ENCODE data around the gene NOX4.

NOX4 gene

GRCh38 chr11:89521792-89522191 lies 30.6 kb upstream of the NOX4 start:
- in situ Hi-C loops (cut with MboI; ENCODE audit: low sequenced_read_pairs, unreplicated experiment) = no loop called here
- no peak for DNase-seq (ENCODE audit: low spot score)
- TF ChIP-seq, protein P1, sequence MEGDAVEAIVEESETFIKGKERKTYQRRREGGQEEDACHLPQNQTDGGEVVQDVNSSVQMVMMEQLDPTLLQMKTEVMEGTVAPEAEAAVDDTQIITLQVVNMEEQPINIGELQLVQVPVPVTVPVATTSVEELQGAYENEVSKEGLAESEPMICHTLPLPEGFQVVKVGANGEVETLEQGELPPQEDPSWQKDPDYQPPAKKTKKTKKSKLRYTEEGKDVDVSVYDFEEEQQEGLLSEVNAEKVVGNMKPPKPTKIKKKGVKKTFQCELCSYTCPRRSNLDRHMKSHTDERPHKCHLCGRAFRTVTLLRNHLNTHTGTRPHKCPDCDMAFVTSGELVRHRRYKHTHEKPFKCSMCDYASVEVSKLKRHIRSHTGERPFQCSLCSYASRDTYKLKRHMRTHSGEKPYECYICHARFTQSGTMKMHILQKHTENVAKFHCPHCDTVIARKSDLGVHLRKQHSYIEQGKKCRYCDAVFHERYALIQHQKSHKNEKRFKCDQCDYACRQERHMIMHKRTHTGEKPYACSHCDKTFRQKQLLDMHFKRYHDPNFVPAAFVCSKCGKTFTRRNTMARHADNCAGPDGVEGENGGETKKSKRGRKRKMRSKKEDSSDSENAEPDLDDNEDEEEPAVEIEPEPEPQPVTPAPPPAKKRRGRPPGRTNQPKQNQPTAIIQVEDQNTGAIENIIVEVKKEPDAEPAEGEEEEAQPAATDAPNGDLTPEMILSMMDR (IDR thresholded peaks at IDR 0.05; ENCODE audit: borderline replicate concordance, control extremely low read depth, extremely low read depth, insufficient read depth, missing control alignments) = no peak

DNA sequence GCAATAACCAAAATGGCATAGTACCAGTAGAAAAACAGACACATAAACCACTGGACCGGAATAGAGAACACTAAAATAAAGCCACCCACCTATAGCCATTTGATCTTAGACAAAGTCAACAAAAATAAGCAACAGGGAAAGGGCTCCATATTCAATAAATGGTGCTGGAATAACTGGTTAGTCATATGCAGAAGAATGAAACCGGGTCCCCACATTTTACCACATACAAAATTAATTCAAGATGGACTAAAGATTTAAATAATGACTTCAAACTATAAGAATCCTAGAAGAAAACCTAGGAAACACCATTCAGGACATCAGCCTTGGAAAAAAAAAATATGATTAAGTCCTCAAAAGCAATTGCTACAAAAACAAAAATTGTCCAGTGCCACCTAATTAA lies 30.1 kb upstream of the NOX4 start:
- DNase-seq (ENCODE audit: low spot score) = no peak
- in situ Hi-C loops (cut with MboI; ENCODE audit: low sequenced_read_pairs, unreplicated experiment) = no loop called here
- TF ChIP-seq, protein P1 (IDR thresholded peaks at IDR 0.05; ENCODE audit: borderline replicate concordance, control extremely low read depth, extremely low read depth, insufficient read depth, missing control alignments) = no peak

DNA sequence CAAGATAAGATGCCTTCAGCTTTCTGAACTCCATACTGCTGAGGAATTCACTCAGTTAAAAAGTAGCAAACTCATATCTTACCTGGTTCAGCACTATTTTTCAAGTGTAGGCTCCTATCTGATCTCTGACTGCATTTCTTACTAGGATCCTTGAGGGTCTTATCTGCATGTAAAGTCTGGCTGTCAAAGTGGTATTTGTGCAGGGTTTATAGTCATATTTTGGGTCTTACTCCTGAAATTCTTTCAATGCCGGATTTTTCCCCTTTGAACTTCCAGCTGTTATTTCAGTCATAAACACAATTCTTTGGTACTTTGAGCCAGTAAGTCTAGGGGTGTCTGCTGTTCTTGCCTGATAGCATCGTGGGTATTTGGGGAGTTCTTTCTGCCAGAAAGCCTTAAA lies 25.3 kb upstream of the NOX4 start:
- TF ChIP-seq, protein P1 (IDR thresholded peaks at IDR 0.05; ENCODE audit: borderline replicate concordance, control extremely low read depth, extremely low read depth, insufficient read depth, missing control alignments) = no peak
- DNase-seq (ENCODE audit: low spot score) = no peak
- in situ Hi-C loops (cut with MboI; ENCODE audit: low sequenced_read_pairs, unreplicated experiment) = no loop called here

- in situ Hi-C loops (cut with MboI; ENCODE audit: low sequenced_read_pairs, unreplicated experiment) = no loop called here
Measured at GRCh38 chr11:89508544-89508943, 17.4 kb upstream of the NOX4 start.

DNA sequence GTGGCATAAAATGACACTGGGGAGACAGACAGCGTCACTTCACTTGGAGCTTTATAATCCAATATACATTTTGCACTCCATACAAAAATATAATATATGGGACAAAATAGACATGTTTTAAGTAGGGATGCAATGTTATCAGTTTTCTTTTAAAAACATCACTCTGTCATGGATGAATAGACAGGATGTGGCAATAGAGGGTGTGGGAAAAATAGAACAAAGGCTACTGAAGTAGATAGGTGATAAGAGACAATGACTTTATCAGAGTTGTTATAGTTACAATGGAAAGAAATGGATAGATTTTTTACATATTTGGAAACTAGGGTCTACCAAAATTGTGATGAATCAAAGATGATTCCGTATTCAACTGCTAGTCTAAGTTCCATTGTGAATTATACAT lies 13.1 kb upstream of the NOX4 start:
- in situ Hi-C loops (cut with MboI; ENCODE audit: low sequenced_read_pairs, unreplicated experiment) = no loop called here
- TF ChIP-seq, protein P1 (IDR thresholded peaks at IDR 0.05; ENCODE audit: borderline replicate concordance, control extremely low read depth, extremely low read depth, insufficient read depth, missing control alignments) = no peak

More at GRCh38 chr11:89508544-89508943, 17.4 kb upstream of the NOX4 start:
- DNase-seq (ENCODE audit: low spot score) = no peak
- TF ChIP-seq, protein P1 (IDR thresholded peaks at IDR 0.05; ENCODE audit: borderline replicate concordance, control extremely low read depth, extremely low read depth, insufficient read depth, missing control alignments) = no peak

GRCh38 chr11:89503422-89503821 lies 12.2 kb upstream of the NOX4 start:
- in situ Hi-C loops (cut with MboI; ENCODE audit: low sequenced_read_pairs, unreplicated experiment) = no loop called here
- DNase-seq (ENCODE audit: low spot score) = no peak
- TF ChIP-seq, protein P1 (IDR thresholded peaks at IDR 0.05; ENCODE audit: borderline replicate concordance, control extremely low read depth, extremely low read depth, insufficient read depth, missing control alignments) = no peak

More for the DNA sequence above, 13.1 kb upstream of the NOX4 start:
- no peak for DNase-seq (ENCODE audit: low spot score)

GRCh38 chr11:89502301-89502700 lies 11.1 kb upstream of the NOX4 start:
- TF ChIP-seq, protein P1 (IDR thresholded peaks at IDR 0.05; ENCODE audit: borderline replicate concordance, control extremely low read depth, extremely low read depth, insufficient read depth, missing control alignments) = no peak
- in situ Hi-C loops (cut with MboI; ENCODE audit: low sequenced_read_pairs, unreplicated experiment) = no loop called here

More at GRCh38 chr11:89502301-89502700, 11.1 kb upstream of the NOX4 start:
- no peak for DNase-seq (ENCODE audit: low spot score)

Measured in GM13976 (cell line).